SU-DHL-6 (cell line): ENCODE data around the gene UBE2F.

Experiments used
- H2AFZ ChIP-seq: fragments of 200-600 bp; sonication (generic); 2 replicates; pipeline ENCODE4 v1.6.1; 2014; ENCODE audit warnings: low read depth, mild to moderate bottlenecking, moderate library complexity, mixed read lengths, antibody characterized with exemption, low read length; ENCODE audit not compliant: severe bottlenecking
- H3F3A ChIP-seq: fragments of 200-600 bp; shearing (Covaris generic); 2 replicates; pipeline ENCODE4 v1.6.0; 2016; ENCODE audit warnings: antibody characterized with exemption, mild to moderate bottlenecking; ENCODE audit not compliant: insufficient read depth
- H3K27ac ChIP-seq: fragments of 200-600 bp; sonication (generic); 2 replicates; pipeline ENCODE4 v1.5.1; 2016; ENCODE audit warnings: low read depth, mild to moderate bottlenecking, low read length, moderate library complexity, mixed read lengths
- H3K27me3 ChIP-seq: fragments of 200-600 bp; sonication (generic), shearing (Covaris generic); 2 replicates; pipeline ENCODE4 v1.6.0; 2014; ENCODE audit warnings: mild to moderate bottlenecking, low read length
- H3K36me3 ChIP-seq: fragments of 200-600 bp; sonication (generic); 2 replicates; pipeline ENCODE4 v1.6.1; 2014; ENCODE audit warnings: mild to moderate bottlenecking, low read length, mixed read lengths
- H3K4me2 ChIP-seq: fragments of 300-600, 200-600 bp; shearing (Covaris generic), sonication (generic); 2 replicates; pipeline ENCODE4 v1.6.0; 2014; ENCODE audit warnings: low read length, low read depth, mild to moderate bottlenecking; ENCODE audit not compliant: poor library complexity, severe bottlenecking
- H3K4me3 ChIP-seq: fragments of 200-600 bp; sonication (generic); 2 replicates; pipeline ENCODE4 v1.5.1; 2014; ENCODE audit warnings: antibody characterized with exemption, low read length, mild to moderate bottlenecking, mixed read lengths; ENCODE audit not compliant: insufficient read depth, poor library complexity, severe bottlenecking
- H3K79me2 ChIP-seq: fragments of 200-600 bp; sonication (generic); 2 replicates; pipeline ENCODE4 v1.6.1; 2014; ENCODE audit warnings: mild to moderate bottlenecking, low read length, moderate library complexity; ENCODE audit not compliant: insufficient read depth
- H3K9ac ChIP-seq: fragments of 200-600 bp; sonication (generic); 2 replicates; pipeline ENCODE4 v1.7.0; 2014; ENCODE audit warnings: mild to moderate bottlenecking, low read length
- H3K9me2 ChIP-seq: fragments of 200-600 bp; sonication (generic); replicated peaks from 2 replicates; pipeline ENCODE4 v1.6.1; 2014; ENCODE audit warnings: low read length; ENCODE audit not compliant: insufficient read depth
- H3K9me3 ChIP-seq: fragments of 200-600 bp; sonication (generic); 2 replicates; pipeline ENCODE4 v1.6.1; 2014; ENCODE audit warnings: low read length, mixed read lengths; ENCODE audit not compliant: insufficient read depth
- H4K20me1 ChIP-seq: fragments of 200-600 bp; sonication (generic); 2 replicates; pipeline ENCODE4 v1.6.1; 2014; ENCODE audit warnings: low read depth, mild to moderate bottlenecking, antibody characterized with exemption, low read length, moderate library complexity, mixed read lengths
- CTCF ChIP-seq: fragments of 200-600 bp; sonication (generic); IDR thresholded peaks from one replicate; pipeline ENCODE4 v1.5.1; 2017; ENCODE audit warnings: antibody characterized with exemption, mild to moderate bottlenecking, low read length, moderate library complexity; ENCODE audit not compliant: insufficient read depth, poor library complexity, severe bottlenecking
- EZH2phosphoT487 ChIP-seq: fragments of 200-600 bp; sonication (generic), shearing (Covaris generic); conservative IDR thresholded peaks from 2 replicates; pipeline ENCODE4 v1.6.1; 2018; ENCODE audit warnings: mild to moderate bottlenecking, antibody characterized with exemption, low read length, moderate library complexity, mixed read lengths

UBE2F gene

GRCh38 chr2:238027058-238027457, 60.2 kb downstream of the UBE2F start:
- Histone ChIP-seq H3F3A (no peaks in the 10 kb centered on the region), H3K27ac (no peak overlapping the region), H3K4me2 (no peak overlapping the region), H3K36me3 (no peaks in the 10 kb centered on the region), H4K20me1 (no peaks in the 10 kb centered on the region), H3K9ac (no peak overlapping the region), H3K9me2 (no peaks in the 10 kb centered on the region), H2AFZ (no peak overlapping the region), H3K79me2 (no peaks in the 10 kb centered on the region), H3K27me3 (no peaks in the 10 kb centered on the region), H3K4me3 (no peak overlapping the region), H3K9me3 (no peaks in the 10 kb centered on the region)
- no peak for TF ChIP-seq EZH2phosphoT487
- TF ChIP-seq CTCF, result no peak

- Histone ChIP-seq H3K9ac (no peak overlapping the region), H3F3A (no peaks in the 10 kb centered on the region), H3K27ac (no peak overlapping the region), H3K9me2 (no peaks in the 10 kb centered on the region), H3K36me3 (no peaks in the 10 kb centered on the region), H3K27me3 (no peaks in the 10 kb centered on the region), H4K20me1 (no peaks in the 10 kb centered on the region), H3K4me2 (no peak overlapping the region), H3K4me3 (no peak overlapping the region), H3K79me2 (no peaks in the 10 kb centered on the region), H3K9me3 (no peaks in the 10 kb centered on the region), H2AFZ (no peak overlapping the region)
- TF ChIP-seq EZH2phosphoT487 (no peak), CTCF (no peak)
Observed at GRCh38 chr2:238027591-238028415, 61.0 kb downstream of the UBE2F start.

GRCh38 chr2:238029853-238030252, 63.0 kb downstream of the UBE2F start:
- no peak overlapping the region for H3K4me2 ChIP-seq
- no peak for TF ChIP-seq EZH2phosphoT487
- no peak for TF ChIP-seq CTCF
- H3K9me2 ChIP-seq, result no peaks in the 10 kb centered on the region
- H2AFZ ChIP-seq, result no peak overlapping the region
- no peaks in the 10 kb centered on the region for H3K79me2 ChIP-seq
- H3K4me3 ChIP-seq, result no peak overlapping the region
- H3K27me3 ChIP-seq, result no peaks in the 10 kb centered on the region
- H3K27ac ChIP-seq, result no peak overlapping the region
- no peaks in the 10 kb centered on the region for H3K36me3 ChIP-seq
- no peaks in the 10 kb centered on the region for H3K9me3 ChIP-seq
- H3F3A ChIP-seq, result no peaks in the 10 kb centered on the region
- no peaks in the 10 kb centered on the region for H4K20me1 ChIP-seq
- no peak overlapping the region for H3K9ac ChIP-seq
